ENCODE data around the gene ERCC6. TPM values are rescaled to one million over a fixed set of nuclear protein-coding genes. Genes with fewer than 3 reads are reported as not detected.

Gene ERCC6
- total RNA-seq, 1 experiment from 2014 or later, result 3.2 TPM

- no peaks in the 10 kb centered on the region for H3K27me3 ChIP-seq (ENCODE audit: control insufficient read depth, insufficient read depth, low read length)
- no peaks in the 10 kb centered on the region for H3K36me3 ChIP-seq (replicated peaks; ENCODE audit: control insufficient read depth, insufficient read depth, low read length)
- no peak for DNase-seq
- H3K4me3 ChIP-seq (ENCODE audit: insufficient read depth, low read depth, low read length), result no peak overlapping the region
Observed at GRCh38 chr10:49509771-49510303, 29.1 kb downstream of the ERCC6 start.

- H3K27me3 ChIP-seq (ENCODE audit: control insufficient read depth, insufficient read depth, low read length), result no peaks in the 10 kb centered on the region
- DNase-seq, result no peak
- no peaks in the 10 kb centered on the region for H3K36me3 ChIP-seq (replicated peaks; ENCODE audit: control insufficient read depth, insufficient read depth, low read length)
- no peak overlapping the region for H3K4me3 ChIP-seq (ENCODE audit: insufficient read depth, low read depth, low read length)
Observed at GRCh38 chr10:49508654-49509053, 30.3 kb downstream of the ERCC6 start.

GRCh38 chr10:49508249-49508648, 30.7 kb downstream of the ERCC6 start:
- Histone ChIP-seq H3K4me3 (ENCODE audit: insufficient read depth, low read depth, low read length) (no peak overlapping the region), H3K27me3 (ENCODE audit: control insufficient read depth, insufficient read depth, low read length) (no peaks in the 10 kb centered on the region), H3K36me3 (replicated peaks; ENCODE audit: control insufficient read depth, insufficient read depth, low read length) (no peaks in the 10 kb centered on the region)
- DNase-seq, result no peak

- Histone ChIP-seq H3K4me3 (ENCODE audit: insufficient read depth, low read depth, low read length) (no peak overlapping the region), H3K27me3 (ENCODE audit: control insufficient read depth, insufficient read depth, low read length) (no peaks in the 10 kb centered on the region), H3K36me3 (replicated peaks; ENCODE audit: control insufficient read depth, insufficient read depth, low read length) (no peaks in the 10 kb centered on the region)
- DNase-seq, result no peak
Observed at GRCh38 chr10:49505589-49505988, 33.3 kb downstream of the ERCC6 start.

- H3K36me3 ChIP-seq (replicated peaks; ENCODE audit: control insufficient read depth, insufficient read depth, low read length), result no peaks in the 10 kb centered on the region
- no peak for DNase-seq
- no peak overlapping the region for H3K4me3 ChIP-seq (ENCODE audit: insufficient read depth, low read depth, low read length)
- no peaks in the 10 kb centered on the region for H3K27me3 ChIP-seq (ENCODE audit: control insufficient read depth, insufficient read depth, low read length)
Observed at GRCh38 chr10:49505076-49505475, 33.8 kb downstream of the ERCC6 start.

GRCh38 chr10:49504528-49504927, 34.4 kb downstream of the ERCC6 start:
- H3K36me3 ChIP-seq (replicated peaks; ENCODE audit: control insufficient read depth, insufficient read depth, low read length), result no peaks in the 10 kb centered on the region
- H3K4me3 ChIP-seq (ENCODE audit: insufficient read depth, low read depth, low read length), result no peak overlapping the region
- no peaks in the 10 kb centered on the region for H3K27me3 ChIP-seq (ENCODE audit: control insufficient read depth, insufficient read depth, low read length)
- no peak for DNase-seq

GRCh38 chr10:49502358-49502757, 36.6 kb downstream of the ERCC6 start:
- Histone ChIP-seq H3K36me3 (replicated peaks; ENCODE audit: control insufficient read depth, insufficient read depth, low read length) (no peaks in the 10 kb centered on the region), H3K27me3 (ENCODE audit: control insufficient read depth, insufficient read depth, low read length) (no peaks in the 10 kb centered on the region), H3K4me3 (ENCODE audit: insufficient read depth, low read depth, low read length) (no peak overlapping the region)
- DNase-seq, result no peak

- H3K4me3 ChIP-seq (ENCODE audit: insufficient read depth, low read depth, low read length), result no peak overlapping the region
- no peaks in the 10 kb centered on the region for H3K27me3 ChIP-seq (ENCODE audit: control insufficient read depth, insufficient read depth, low read length)
- no peaks in the 10 kb centered on the region for H3K36me3 ChIP-seq (replicated peaks; ENCODE audit: control insufficient read depth, insufficient read depth, low read length)
- DNase-seq, result no peak
Observed at GRCh38 chr10:49500412-49500811, 38.5 kb downstream of the ERCC6 start.

- no peak for DNase-seq
- Histone ChIP-seq H3K4me3 (ENCODE audit: insufficient read depth, low read depth, low read length) (no peak overlapping the region), H3K27me3 (ENCODE audit: control insufficient read depth, insufficient read depth, low read length) (no peaks in the 10 kb centered on the region), H3K36me3 (replicated peaks; ENCODE audit: control insufficient read depth, insufficient read depth, low read length) (no peaks in the 10 kb centered on the region)
Observed at GRCh38 chr10:49499305-49499851, 39.5 kb downstream of the ERCC6 start.

- no peak for DNase-seq
- no peaks in the 10 kb centered on the region for H3K27me3 ChIP-seq (ENCODE audit: control insufficient read depth, insufficient read depth, low read length)
- no peaks in the 10 kb centered on the region for H3K36me3 ChIP-seq (replicated peaks; ENCODE audit: control insufficient read depth, insufficient read depth, low read length)
- no peak overlapping the region for H3K4me3 ChIP-seq (ENCODE audit: insufficient read depth, low read depth, low read length)
Observed at GRCh38 chr10:49498425-49498824, 40.5 kb downstream of the ERCC6 start.

GRCh38 chr10:49497358-49497757, 41.6 kb downstream of the ERCC6 start:
- H3K27me3 ChIP-seq (ENCODE audit: control insufficient read depth, insufficient read depth, low read length), result no peaks in the 10 kb centered on the region
- no peaks in the 10 kb centered on the region for H3K36me3 ChIP-seq (replicated peaks; ENCODE audit: control insufficient read depth, insufficient read depth, low read length)
- no peak for DNase-seq
- no peak overlapping the region for H3K4me3 ChIP-seq (ENCODE audit: insufficient read depth, low read depth, low read length)

GRCh38 chr10:49488056-49488717, 50.7 kb downstream of the ERCC6 start:
- H3K27me3 ChIP-seq (ENCODE audit: control insufficient read depth, insufficient read depth, low read length), result no peaks in the 10 kb centered on the region
- H3K4me3 ChIP-seq (ENCODE audit: insufficient read depth, low read depth, low read length), result no peak overlapping the region
- no peak for DNase-seq
- no peaks in the 10 kb centered on the region for H3K36me3 ChIP-seq (replicated peaks; ENCODE audit: control insufficient read depth, insufficient read depth, low read length)

GRCh38 chr10:49486738-49487137, 52.2 kb downstream of the ERCC6 start:
- Histone ChIP-seq H3K4me3 (ENCODE audit: insufficient read depth, low read depth, low read length) (no peak overlapping the region), H3K36me3 (replicated peaks; ENCODE audit: control insufficient read depth, insufficient read depth, low read length) (no peaks in the 10 kb centered on the region), H3K27me3 (ENCODE audit: control insufficient read depth, insufficient read depth, low read length) (no peaks in the 10 kb centered on the region)
- no peak for DNase-seq

- DNase-seq, result no peak
- H3K4me3 ChIP-seq (ENCODE audit: insufficient read depth, low read depth, low read length), result no peak overlapping the region
- no peaks in the 10 kb centered on the region for H3K36me3 ChIP-seq (replicated peaks; ENCODE audit: control insufficient read depth, insufficient read depth, low read length)
- no peaks in the 10 kb centered on the region for H3K27me3 ChIP-seq (ENCODE audit: control insufficient read depth, insufficient read depth, low read length)
Observed at GRCh38 chr10:49486009-49486408, 52.9 kb downstream of the ERCC6 start.

- no peak overlapping the region for H3K4me3 ChIP-seq (ENCODE audit: insufficient read depth, low read depth, low read length)
- no peaks in the 10 kb centered on the region for H3K36me3 ChIP-seq (replicated peaks; ENCODE audit: control insufficient read depth, insufficient read depth, low read length)
- no peak for DNase-seq
- H3K27me3 ChIP-seq (ENCODE audit: control insufficient read depth, insufficient read depth, low read length), result no peaks in the 10 kb centered on the region
Observed at GRCh38 chr10:49484486-49485235, 54.3 kb downstream of the ERCC6 start.

Measured in H7 (cell line).